Jurkat, Clone E6-1 (cell line): ENCODE measurements around the gene CIAO1.
"Not testable (repeated sequence)": the region's sequence is repeated elsewhere in the genome, so short reads cannot be mapped to it uniquely, and the experiment has no call there.

Experiments
- DNase-seq: peaks from one replicate; pipeline ENCODE4 v3.0.0-alpha.2; 2011; ENCODE audit warnings: low read depth, low spot score
- H3K4me3 ChIP-seq: 2 replicates; pipeline ENCODE4 v1.5.1; 2011; ENCODE audit warnings: mild to moderate bottlenecking, low read length, control low read depth, moderate library complexity

The CIAO1 gene

DNA sequence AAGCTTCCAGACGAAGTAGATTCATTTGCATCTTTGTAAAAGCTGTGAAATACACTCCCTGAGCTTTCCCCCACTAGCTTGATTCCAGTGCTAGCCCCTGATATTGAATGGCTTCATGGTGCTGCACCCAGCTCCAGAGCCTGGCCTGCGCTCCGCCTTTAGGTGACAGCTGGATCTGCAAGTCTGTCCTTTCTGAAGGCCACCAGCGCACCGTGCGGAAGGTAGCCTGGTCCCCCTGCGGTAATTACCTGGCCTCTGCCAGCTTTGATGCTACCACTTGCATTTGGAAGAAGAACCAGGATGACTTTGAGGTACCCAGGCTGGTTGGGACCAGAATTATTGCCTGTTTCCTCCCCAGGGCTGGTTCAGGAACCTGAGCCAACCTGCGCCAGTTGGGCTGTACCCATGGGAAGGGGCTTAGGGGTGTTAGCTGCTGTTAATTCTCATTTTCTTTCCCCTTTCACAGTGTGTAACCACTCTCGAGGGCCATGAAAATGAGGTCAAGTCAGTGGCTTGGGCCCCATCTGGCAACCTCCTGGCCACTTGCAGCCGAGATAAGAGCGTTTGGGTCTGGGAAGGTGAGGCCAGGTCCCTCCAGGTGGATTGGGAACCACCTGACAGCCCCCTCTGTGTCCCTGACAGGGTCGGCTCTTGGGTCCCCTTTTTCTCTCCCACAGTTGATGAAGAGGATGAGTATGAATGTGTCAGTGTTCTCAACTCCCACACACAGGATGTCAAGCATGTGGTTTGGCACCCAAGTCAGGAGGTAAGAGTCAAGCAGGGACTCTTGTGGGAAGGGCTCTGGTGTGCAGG lies 1.3 kb downstream of the CIAO1 start:
- peak overlapping the region; percentile 99 for H3K4me3 ChIP-seq
- DNase-seq: peak; percentile 59

DNA sequence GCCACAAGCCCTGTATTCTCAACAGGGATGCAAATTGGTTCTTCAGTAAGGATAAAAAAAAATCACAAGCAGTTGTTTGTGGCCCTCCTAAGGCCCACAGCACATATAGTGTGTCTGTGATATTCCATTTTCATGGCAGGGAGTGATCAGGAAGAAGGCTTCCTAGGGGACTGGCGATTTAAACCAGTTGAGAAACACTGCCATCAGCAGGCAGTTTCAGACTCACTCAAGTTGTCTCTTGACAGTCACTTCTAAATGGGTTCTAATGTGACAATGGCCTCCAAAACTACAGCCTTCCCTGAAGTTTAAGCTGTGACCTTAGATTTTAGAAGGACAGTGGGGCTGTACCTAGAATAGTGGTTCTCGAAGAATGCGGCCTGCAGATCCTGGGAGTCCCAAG lies 6.0 kb downstream of the CIAO1 start:
- H3K4me3 ChIP-seq: no peak overlapping the region
- DNase-seq: no peak

GRCh38 chr2:96273763-96274162 lies 7.7 kb downstream of the CIAO1 start:
- no peak overlapping the region for H3K4me3 ChIP-seq
- no peak for DNase-seq

DNA sequence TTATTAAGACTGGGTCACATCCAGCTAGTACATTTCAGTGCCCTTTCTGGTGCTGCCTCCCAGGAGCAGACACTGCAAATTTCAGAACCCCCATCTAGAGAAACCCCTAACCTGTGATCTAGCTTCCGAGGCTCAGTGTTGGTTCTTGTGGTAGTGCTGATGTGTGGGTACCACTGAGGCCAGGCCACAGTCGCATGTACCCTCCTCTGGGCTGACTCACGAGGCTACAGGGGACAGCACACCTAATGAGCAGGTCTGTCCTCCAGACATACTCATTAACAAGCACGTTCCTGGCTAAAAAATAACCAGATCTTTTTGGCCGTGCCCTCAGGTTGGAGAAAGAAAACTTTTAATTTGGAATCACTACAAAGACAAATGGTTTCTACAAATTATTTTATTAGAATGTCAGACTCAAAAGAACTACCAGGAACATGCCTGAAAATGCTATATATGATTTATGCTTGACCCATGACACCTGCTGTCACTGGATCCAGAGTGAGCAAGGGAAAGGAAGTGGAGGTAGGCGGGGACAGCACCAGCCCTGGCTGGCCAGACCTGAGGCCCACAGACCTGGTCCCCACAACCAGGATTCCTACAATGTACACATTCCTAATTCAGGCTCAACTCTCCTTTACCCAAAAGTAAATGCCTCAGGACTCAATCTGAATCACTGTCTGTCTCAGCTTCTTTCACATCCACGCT lies 8.5 kb downstream of the CIAO1 start:
- H3K4me3 ChIP-seq: no peak overlapping the region
- no peak for DNase-seq

- H3K4me3 ChIP-seq: no peak overlapping the region
- no peak for DNase-seq
Measured at GRCh38 chr2:96276787-96277499, 10.9 kb downstream of the CIAO1 start.

GRCh38 chr2:96287273-96287856 lies 21.3 kb downstream of the CIAO1 start:
- H3K4me3 ChIP-seq: no peak overlapping the region
- DNase-seq: no peak

- H3K4me3 ChIP-seq: no peak overlapping the region
- DNase-seq: no peak
Measured at GRCh38 chr2:96291751-96292150, 25.7 kb downstream of the CIAO1 start.

DNA sequence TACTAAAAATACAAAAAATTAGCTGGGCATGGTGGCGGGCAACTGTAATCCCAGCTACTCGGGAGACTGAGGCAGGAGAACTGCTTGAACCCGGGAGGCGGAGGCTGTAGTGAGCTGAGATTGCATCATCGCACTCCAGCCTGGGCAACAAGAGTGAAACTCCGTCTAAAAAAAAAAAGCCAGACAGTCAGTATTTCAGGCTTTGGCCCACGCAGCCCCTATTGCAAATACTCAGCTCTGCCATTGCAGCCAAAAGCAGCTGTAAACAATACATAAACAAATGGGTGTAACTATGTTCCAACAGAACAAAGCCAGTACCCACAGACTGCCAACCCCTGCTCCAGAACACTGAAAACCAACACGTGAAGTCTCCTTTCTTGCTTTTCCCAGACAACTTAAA lies 28.2 kb downstream of the CIAO1 start:
- H3K4me3 ChIP-seq, DNase-seq: not testable (repeated sequence)

- no peak for DNase-seq
- H3K4me3 ChIP-seq: no peak overlapping the region
Measured at GRCh38 chr2:96296925-96297324, 30.9 kb downstream of the CIAO1 start.

DNA sequence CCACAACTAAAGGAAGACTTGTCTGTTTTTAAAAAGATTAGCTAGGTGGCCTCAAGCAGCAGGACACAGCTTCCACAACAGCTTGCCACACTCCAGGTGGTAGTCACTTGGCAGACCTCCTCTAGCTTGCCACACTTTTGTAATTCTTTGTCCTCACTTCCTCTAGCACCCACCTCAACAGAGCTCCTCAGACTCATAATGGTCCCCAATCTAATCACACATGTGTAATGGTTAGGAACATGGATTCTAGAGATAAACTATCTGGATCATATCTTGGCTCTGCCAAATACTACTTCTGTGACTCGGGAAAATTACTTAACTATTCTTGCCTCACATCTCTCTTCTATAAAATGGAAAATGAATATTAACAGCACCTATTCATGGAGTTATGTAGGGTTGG lies 35.8 kb downstream of the CIAO1 start:
- DNase-seq: no peak

DNA sequence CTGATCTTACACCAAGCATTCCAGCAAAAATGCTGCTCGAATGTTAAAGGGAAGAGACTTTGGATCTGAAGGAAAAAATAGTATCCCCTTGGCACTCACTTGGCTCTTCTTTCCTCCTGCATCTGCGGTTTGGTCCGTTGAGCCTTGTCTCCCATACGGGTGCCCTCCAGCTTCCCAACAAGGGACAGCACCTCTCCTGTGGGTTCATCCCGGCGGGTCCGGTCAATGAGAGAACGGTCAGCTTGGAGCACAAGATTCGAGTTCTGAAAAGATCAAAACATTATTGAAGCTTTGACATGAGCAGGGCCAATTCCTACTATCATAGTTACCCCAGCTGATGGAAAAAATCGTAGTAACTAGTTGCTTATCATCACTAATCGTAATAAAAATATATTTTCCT lies 38.6 kb downstream of the CIAO1 start:
- no peak for DNase-seq
- H3K4me3 ChIP-seq: peak overlapping the region; percentile 99

More for the DNA sequence above, 35.8 kb downstream of the CIAO1 start:
- no peak overlapping the region for H3K4me3 ChIP-seq

GRCh38 chr2:96305091-96305978 lies 39.3 kb downstream of the CIAO1 start, which contains the start of gene SNRNP200:
SNRNP200 (minus strand) TSS chr2:96305546; CDS start chr2:96305437, 109 bp downstream.
- peak; percentile 89 for DNase-seq
- H3K4me3 ChIP-seq: peak within 1 kb of the TSS; percentile 99

DNA sequence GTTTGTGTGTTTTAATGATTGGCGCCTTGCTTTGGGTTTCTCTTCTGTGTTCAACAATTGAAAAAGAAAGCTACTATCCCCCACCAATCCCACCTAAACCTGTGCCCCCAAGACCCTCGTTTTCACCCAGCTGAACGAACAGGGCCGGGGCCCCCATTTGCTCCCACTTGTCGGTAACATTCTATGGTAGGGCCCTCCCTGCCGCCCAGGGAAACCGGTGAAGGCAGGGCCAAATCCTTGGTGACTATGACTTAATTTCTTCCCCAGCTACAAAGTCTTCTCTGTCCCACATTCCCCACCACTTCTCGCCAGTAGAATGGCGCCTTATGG lies 39.9 kb downstream of the CIAO1 start:
- DNase-seq: no peak
- peak overlapping the region; percentile 99 for H3K4me3 ChIP-seq

DNA sequence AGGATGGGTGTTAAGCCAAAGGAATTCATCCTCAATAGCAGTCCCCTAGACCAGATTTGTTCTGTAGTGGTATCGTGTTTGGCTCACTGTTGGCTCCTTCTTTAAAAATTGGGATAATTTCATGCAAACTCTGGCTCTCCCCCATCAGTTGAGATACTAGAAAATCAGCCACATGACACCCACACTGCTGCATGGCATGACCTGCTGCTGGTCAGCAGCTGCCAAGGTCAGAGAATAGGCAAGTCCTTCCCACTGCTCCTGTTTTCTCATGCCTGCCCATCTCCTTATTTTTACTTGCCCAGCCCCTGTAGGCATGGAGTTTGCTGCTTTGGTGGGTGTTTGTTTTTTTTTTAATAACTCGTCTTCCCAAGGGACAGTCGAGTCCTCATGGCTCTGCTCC lies 40.3 kb downstream of the CIAO1 start:
- H3K4me3 ChIP-seq: peak overlapping the region; percentile 99
- no peak for DNase-seq

GRCh38 chr2:96308248-96308647 lies 42.2 kb downstream of the CIAO1 start:
- H3K4me3 ChIP-seq: no peak overlapping the region
- DNase-seq: no peak

- no peak overlapping the region for H3K4me3 ChIP-seq
- no peak for DNase-seq
Measured at GRCh38 chr2:96315005-96315399, 49.0 kb downstream of the CIAO1 start.

DNA sequence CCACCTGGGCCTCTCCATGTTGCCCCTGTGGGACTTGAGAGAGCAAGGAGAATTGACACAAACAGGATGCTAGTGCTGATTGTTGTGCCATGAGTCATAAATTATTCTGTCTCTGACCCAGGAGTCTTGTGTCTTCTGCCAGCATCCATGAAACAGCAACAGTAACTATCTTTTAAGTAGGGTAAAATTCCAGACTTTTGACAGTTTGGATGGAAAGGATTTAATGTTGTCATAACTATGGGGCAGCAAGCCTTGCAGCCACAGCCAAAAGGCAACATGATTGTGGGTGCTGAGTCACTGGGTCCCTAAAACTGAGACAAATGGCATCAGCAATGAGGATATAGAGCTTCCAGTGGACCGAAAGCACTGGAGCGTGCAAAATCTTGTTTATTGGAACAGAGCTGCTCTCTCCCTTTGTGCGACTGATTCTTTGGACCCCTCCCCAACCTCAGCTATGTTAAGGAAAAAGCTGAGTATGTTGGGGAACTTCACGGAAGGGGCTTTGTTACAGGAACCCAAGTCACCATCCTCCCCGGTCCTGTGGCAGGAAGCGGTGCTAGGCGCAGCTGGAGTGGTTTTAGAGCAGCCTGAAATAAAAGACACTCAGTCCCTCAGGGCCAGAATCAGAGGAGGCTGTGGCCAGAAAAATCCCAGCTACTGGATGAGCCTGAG lies 49.5 kb downstream of the CIAO1 start:
- peak; percentile 72 for DNase-seq

GRCh38 chr2:96316999-96317398 lies 51.0 kb downstream of the CIAO1 start:
- H3K4me3 ChIP-seq: no peak overlapping the region
- DNase-seq: no peak

More for the DNA sequence above, 49.5 kb downstream of the CIAO1 start:
- H3K4me3 ChIP-seq: peak overlapping the region; percentile 18
